HG03457 (cell line): ENCODE measurements around the gene MTUS2.

ENCODE experiments used
- ATAC-seq: cut with Tn5 transposase; IDR thresholded peaks from one replicate; pipeline ENCODE4 v1.9.1; 2021; ENCODE audit warnings: moderate number of reproducible peaks; ENCODE audit not compliant: unreplicated experiment

Gene MTUS2

DNA sequence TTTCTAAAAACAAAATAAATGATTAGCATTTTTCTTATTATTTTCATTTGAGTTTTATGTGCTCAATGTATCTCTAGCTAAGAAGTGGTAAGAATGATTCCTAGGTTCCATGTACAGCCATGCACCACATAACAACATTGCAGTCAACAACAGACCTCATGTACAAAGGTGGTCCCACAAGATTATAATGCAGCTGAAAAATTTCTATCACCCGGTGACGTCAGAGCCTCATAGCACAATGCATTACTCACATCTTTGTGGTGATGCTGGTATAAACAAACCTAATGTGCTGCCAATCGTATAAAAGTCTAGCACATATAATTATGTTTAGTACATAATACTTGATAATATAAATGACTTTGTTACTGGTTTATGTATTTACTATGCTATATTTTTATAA lies 654.9 kb downstream of the MTUS2 start:
- ATAC-seq, result no peak

DNA sequence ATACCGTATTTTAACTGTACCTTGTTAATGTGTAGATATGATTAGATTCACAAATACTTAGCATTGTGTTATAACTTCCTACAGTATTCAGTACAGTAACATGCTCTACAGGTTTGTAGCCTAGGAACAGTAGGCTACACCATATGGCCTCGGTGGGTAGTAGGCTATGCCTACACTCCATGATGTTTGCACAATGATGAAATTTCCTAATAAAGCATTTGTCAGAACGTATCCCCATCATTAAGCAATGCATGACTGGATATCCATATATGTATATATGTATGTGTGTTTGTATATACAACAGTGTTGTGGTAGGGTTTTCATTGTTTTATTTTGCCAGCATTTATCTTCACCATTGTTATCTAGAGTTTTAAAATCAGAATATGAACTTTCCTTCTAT lies 655.9 kb downstream of the MTUS2 start:
- ATAC-seq, result no peak

DNA sequence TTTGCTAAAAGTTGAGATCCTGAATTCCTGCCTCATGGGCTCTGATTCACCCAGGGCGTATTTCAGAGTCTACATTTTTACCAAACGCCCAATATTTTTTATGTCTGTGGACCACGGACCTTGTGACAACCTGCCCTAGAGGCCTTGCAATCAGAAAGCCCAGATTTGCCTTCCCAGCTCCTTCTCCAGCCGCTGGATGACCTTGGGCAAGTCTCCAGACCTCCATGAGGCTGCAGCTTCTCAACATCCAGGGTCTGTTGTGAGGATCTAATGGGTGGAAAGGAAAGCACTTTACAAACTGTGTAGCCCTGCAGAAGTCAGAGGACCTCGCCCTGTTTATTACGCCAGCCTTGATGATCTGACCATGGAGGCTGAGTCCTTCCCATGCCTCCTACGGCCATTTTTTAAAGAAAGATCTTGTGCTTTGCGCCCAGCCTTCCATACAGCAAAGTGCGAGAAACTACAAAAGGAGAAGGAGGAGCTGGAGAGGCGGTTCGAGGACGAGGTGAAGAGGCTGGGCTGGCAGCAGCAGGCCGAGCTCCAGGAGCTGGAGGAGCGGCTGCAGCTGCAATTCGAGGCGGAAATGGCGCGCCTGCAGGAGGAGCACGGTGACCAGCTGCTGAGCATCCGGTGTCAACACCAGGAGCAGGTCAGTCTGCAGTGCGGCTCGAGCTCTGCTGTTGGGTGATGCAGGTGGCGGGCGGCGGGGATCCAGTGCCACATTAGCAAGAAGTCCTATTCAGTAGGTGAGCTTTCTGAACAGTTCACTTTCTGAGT lies 659.8 kb downstream of the MTUS2 start:
- ATAC-seq, result no peak

DNA sequence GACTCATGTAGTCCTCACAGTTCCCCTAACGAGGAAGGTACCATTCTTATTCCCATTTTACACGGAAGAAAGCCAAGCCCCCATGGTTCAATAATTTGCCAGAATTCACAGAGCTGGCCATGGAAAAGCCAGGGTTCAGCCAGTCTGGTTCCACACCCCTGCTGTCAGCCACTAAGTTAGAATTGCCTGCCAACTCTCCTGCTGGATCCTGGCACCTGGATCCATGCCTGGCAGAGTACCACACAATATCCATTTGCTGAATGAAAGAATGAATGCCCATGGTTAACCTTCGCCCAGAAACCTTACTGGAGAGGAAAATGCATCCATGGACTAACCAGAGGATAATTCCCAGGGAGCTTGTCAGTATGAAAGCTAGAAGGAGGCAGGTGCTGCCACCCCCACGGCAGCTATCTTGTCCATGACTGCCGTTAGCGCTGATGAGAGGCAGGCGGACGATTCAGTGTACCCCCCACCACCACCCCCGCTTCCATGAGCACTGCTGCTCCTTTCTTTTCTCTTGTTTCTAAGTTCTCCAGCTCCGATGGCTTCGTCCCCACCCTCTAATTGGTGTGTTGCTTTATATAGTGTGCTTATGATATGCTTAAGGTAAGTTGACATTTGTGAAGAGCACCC lies 660.9 kb downstream of the MTUS2 start:
- no peak for ATAC-seq

DNA sequence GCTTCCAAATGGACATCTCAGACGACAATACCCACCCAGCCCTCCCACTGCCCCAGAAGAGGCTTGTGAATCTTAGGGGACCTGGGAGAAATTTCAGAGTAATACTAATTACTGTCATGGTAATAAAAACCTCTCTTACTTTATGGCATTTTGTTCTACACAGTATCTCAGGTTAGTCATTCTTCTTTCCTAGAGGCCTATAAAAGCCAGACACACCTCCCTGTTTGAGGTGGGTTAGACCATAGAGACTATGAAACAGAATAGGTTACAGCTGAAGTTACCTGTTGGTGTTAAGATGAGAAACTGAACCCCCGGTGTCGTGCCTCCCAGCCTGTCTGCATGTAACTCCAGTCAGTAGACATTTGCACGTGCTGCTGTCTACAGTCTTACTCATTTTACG lies 661.5 kb downstream of the MTUS2 start:
- no peak for ATAC-seq

DNA sequence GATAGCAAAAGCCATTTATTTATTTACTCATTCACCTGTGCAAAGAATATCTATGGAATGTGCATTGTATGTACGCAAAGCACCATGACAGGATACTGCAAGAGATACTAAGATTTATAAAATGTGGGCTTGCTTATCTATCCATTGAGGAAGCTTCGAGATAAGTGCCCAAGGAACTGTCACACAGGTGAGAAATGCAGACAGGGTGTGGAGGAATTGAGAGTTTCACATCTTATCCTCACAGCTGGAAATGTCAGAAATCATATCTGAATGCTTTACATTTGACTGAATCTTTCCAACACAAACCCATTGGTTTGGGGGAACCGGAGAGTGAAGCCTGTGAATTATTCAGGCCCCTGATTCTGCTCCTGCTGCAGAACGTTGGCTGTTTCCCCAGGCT lies 662.4 kb downstream of the MTUS2 start:
- no peak for ATAC-seq

DNA sequence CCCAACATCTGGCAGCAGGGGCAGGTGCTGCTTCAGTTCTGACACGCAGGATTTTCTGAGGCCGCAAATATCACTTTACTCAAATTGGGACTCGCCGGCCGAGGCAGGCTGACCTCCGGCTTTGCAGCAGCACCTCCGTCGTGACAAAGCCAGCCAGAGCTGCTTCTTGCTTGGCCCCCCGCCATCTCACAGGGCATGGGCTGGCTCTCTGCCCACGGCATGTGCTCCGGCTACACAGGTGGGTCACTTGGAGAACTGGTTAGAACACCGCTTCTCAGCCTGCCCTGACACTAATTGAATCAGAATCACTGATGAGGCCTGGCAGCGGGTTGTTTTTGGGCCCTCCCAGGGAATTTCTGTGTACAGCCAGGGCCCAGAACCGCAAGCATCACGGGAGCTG lies 663.1 kb downstream of the MTUS2 start:
- ATAC-seq, result no peak

DNA sequence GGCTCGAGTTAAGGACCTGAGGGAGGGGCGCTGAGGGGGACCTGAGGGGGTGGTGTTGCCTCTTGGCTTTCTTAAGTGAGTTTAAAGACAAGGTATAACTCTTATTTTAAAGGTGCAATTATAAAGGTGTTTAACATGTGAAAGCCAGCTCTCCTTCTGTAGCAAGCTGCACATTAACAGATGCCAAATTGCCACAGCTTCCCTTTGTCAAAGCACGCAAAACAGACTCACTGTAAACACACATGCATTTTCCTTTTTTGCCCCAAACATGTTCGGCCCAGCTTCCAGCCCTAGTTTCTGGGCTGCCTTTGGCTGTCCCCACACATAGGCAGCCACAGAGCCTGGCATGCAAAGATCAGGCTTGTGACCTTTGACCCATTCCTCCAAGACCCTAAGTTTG lies 663.5 kb downstream of the MTUS2 start:
- ATAC-seq, result no peak

DNA sequence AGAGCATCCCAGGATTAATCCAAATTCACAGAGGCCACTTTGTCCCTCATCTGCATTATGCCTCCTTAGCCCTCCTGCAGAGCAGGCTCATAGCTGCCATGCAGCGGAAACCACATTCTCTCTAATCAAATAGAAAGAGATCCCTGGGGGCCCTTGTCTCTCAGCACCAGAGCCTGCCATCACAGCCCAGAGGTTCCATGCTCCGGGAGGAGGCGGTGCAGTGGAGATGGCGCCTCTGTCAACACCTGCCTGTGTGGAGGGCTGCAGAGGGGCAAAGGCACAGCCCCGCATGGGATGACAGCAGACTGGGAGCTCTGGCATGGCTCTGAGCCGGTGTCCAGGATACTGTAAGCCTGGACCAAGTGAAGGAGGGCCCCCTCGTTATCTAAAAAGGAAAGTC lies 664.1 kb downstream of the MTUS2 start:
- ATAC-seq, result no peak

DNA sequence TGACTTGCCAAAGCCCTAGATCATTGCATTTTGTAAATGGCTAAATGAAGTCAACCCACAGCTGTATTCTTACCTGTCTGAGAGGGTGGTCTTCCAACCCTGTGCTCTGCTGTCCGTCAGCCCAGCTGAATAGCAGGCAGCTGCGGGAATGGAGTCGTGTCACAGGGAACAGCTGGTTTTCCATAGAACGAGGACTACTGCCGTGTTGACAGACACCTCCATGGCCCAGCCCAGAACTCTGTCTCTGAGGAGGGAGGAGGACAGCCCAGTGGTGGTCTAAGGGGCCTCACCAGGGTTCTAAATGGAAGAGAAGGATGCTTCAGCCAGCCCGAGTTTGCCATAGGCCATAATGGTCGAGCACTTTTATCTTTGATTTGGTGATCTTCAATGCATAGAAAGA lies 664.7 kb downstream of the MTUS2 start:
- no peak for ATAC-seq

DNA sequence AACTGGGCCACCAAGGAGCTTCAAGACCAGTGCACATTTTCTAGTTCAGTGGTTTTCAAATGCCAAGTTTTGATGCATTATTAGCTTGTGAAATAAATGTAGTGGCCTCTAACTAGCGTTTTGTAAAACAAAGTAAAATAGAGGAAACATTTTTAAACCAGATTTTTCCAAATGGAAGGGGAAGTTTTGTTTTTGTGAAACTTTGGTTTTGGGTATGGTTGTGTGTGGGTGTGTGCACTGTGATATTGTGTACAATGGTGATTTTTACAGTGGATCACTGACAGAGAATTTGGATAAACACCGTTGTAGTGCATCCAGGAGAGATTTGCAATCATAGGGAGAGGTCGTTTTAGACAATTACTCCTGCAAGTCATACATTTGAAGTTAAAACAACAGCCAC lies 666.4 kb downstream of the MTUS2 start:
- ATAC-seq, result no peak

DNA sequence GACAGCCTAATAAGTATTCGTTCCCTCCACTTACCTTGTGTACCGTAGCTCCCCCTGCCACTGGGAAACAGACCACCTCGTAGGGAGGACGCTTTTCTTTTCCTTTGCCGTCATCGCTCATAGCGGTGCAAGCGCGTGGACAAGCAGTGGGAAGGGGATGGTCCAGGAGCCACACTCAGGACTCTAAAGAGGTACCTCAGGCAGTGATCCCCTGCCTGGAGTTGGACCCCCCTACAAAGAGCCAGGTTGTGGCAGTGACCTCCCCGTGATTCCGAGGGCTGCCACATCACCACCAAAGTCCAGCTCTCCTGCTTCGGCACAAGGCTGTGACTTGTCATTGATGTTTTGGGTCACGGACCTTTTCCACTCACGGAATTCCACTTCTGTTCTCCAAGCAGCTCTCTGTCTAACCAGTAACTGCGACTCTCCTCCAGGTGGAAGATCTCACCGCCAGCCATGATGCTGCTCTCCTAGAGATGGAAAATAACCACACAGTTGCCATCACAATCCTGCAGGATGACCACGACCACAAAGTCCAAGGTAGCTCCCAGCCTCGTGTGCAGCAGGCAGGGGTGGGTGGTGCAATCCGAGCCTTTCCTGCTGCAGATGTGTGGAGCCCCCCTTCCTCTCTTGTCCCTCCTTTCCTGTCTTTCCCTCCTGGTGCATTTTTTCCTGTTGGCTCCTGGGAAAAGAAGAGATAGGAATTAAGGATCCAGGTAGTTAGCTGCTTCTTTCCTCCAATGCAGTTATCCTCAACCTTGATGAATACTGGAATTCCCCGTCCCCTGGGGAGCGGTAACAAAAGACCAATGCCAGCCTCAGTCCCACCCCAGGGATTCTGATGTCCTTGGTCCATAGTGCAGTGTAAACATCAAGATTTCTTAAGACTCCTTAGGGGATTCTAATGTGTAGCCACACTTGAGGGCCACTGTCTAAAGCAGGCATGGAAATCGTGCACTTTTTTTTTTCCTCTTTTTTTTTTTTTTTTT lies 667.6 kb downstream of the MTUS2 start:
- ATAC-seq, result no peak

DNA sequence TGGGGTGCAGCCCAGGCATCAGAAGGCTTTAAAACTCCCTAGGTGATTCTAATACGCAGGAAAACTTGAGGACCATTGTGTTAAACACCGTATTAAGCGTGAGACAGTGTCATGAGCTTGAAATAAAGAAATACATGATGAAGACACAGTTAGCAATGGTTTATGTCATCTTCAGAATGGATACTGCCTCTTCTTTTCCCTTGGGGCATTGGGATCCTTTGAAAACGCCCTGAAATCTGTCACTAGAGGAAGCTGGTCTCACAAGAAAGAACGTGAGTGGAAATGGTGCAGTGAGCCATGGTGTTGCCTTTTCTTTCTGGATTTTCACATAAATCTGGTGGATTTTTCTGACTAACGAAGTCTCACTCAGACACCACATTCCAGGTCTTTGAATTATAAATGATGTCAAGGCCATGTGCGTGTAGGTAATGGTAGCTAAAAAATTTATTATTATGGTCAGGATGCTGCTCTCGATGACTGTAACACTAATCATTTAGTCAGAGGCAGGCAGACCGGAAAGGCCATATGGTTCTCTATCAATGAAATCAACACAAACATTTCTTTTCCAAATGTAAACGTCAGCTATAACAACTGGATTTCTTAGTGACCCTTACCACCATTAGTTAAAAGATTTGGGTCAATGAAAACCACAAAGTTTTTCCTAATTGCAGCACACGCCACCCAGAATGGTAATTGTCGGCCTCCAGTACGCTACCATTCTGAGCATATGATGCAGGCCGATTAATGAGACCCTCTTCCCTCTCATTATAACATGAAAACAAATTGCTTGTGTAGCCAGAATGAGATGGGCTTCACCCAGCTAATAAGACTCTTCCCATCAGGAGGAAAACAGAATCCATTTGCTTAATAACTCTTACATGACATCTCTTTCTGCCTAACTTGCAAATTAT lies 669.8 kb downstream of the MTUS2 start:
- no peak for ATAC-seq

DNA sequence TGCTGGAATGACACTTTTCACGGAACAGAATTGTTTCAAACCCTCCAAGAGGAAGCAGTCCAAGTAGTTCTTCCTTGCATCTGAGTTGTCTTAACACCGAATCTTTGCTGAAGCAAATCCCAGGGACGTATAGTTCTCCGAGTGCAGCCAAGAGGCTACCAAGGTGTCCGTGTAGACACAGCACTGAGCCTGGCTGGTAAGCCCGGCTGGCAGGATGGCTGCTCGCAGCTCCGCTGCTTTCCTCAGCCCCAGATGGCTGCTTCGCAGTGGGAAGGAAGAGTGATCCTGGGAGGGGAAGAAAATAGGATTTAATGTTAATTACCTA lies 670.4 kb downstream of the MTUS2 start:
- no peak for ATAC-seq

DNA sequence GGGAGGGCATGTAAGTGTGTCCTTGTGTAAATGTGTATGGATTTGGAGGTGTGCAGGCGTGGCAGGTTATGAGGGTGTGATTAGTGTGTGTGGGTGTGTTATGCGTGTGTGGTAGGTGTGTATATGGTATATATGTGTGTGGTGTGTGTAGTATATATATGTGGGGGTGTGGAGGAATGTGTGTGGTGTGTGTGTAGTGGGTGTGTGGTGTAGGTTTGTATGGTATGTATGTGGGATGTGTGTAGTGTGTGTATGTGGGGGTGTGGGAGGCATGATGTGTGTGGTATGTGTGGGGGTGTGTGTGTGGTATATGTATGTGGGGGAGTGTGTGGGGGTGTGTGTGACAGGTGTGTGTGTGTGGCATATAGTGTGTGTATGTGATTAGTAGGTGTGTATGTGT lies 671.1 kb downstream of the MTUS2 start:
- ATAC-seq, result no peak

DNA sequence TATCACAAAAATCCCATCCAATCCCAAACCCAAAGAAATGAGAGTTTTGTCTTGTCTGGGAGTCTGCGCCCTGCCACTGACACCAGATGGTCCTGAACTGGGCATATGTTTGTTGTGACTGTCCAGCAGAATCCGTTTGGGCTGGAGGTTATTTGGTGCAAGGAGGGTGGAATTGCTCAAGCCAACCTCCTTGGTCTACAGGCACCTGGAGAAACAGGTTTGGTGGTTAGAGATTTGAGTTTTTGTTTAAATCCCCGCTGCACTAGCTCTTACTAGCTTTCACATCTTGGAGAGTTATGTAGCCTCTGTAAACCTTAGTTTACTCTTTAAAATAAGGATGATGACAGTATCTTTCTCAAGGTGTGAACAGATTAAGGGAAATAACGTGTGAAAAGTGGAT lies 673.7 kb downstream of the MTUS2 start:
- ATAC-seq, result no peak

DNA sequence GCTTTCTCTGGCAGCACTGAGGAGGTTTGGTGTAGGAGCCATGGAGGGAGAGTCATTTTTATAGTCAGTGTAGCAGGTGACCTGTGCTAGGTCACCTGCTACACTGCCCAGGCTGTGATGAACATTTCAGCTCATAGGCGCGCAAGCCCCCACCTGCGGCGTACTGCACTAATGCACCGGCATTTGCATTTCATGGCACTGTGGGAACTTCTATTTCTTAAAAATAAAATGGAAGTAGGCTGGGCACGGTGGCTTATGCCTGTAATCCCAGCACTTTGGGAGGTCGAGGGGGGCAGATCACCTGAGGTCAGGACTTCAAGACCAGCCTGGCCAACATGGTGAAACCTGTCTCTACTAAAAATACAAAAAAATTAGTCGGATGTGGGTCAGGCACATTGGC lies 674.4 kb downstream of the MTUS2 start:
- no peak for ATAC-seq

DNA sequence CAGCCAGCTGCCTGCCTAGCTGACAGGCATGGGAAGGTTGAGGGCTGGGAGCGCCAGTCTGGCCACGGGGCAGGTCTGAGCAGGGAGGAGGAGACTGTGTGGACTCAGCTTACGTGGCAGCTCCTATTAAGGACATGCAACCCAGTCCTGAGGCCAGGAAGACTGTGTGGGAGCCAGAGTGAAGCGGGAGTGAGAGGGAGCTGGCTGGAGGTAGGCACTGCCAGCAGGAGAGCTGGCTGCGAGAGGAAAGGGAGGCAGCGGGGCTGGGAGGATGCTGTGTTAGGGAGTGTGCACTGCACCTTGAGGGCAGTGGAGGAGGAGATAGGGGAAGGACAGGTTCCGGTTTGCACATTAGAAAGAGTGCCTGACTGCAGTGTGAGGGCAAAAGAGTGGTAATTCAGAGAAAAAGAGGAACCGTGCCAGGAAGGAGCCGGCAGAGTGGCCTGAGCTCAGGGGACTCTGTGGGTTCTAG lies 676.1 kb downstream of the MTUS2 start:
- ATAC-seq, result peak; percentile 60

DNA sequence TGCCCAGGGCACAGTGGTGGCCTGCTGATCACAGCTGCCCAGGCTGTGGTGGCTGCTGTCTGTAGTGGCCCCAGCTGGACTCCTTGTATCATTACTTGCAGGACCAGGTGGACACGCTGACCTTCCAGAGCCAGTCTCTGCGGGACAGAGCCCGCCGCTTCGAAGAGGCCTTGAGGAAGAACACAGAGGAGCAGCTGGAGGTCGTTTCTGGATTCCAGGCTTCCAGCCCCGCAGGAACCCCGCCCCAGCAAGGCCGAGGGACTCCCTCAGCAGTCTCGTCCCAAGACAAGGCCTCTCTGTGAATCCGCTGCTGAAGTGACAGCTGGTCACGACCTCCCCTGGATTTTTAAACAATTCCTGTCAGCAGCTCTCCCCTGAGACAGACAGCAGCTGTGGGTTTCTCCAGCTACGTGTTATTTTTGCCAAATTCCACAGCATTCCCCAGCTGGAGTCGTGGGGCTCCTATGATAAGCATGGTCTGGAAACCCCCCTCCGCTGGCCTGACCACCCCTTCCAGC lies 677.1 kb downstream of the MTUS2 start:
- ATAC-seq, result no peak

DNA sequence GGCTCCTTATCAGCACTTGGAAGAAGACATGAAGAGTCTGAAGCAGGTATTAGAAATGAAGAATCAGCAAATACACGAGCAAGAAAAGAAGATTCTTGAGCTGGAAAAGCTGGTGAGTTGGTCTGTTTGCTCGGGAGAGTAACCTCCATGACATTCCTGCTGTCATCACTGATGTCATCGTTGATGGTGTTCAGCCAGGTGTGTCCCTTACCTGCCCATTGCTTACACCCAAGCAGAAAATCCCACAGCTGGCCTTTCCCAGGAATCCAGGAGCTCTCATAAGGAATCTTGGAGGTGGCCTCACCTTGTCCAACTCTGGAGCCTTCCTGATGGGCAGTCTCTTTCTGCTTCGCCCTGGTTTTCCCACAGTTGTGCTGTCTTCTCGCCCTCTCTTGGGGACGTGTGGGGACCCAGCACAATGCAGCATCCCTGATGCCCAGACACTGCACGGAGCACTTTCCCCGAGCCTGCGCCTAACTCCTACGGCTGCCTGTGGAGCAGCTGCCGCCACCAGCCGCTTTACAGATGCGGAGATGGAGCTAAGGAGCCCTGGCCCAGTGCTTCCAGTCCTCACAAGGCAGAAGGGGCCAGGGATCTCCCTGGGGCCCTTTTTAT lies 678.4 kb downstream of the MTUS2 start:
- ATAC-seq, result no peak
